ENCODE results near the gene MUC4. TPM values are rescaled to one million over a fixed set of nuclear protein-coding genes. Genes with fewer than 3 reads are reported as not detected.

Gene MUC4
- polyA plus RNA-seq, 3 donors: not detected

GRCh38 chr3:195823999-195824398 lies 12.3 kb upstream of the MUC4 start:
- no peaks in the 10 kb centered on the region for H4K20me1 ChIP-seq (ENCODE audit: insufficient read depth, low read length)
- H3K9me3 ChIP-seq (replicated peaks in 1 of 2; ENCODE audit: control insufficient read depth in 1 of 2, insufficient read depth in 1 of 2, low read length in 2 of 2): no peaks in the 10 kb centered on the region
- H3K27me3 Mint-ChIP-seq (ENCODE audit: low read depth in 3 of 3): peaks cover 6 to 8% (median 6%) of the 10 kb centered on the region in 3 donors
- 81% methylated on average over 11 of the region's 13 CpGs for WGBS (ENCODE audit: insufficient coverage)
- no peak overlapping the region for H3K4me2 ChIP-seq (replicated peaks; ENCODE audit: extremely low read depth, low read length, poor library complexity, severe bottlenecking)
- H3K9me3 Mint-ChIP-seq: peaks cover 0 to 2% (median 0%) of the 10 kb centered on the region in 7 donors
- no peak for TF ChIP-seq CTCF (IDR thresholded peaks at IDR 0.05)
- no peak overlapping the region for H3K4me3 ChIP-seq (replicated peaks in 1 of 3; ENCODE audit: low read depth in 2 of 3, low read length in 3 of 3)
- no peak overlapping the region for H2AFZ ChIP-seq (ENCODE audit: insufficient read depth, low read depth, low read length, poor library complexity, severe bottlenecking)
- H3K27ac ChIP-seq (ENCODE audit: low read depth in 1 of 2, low read length in 2 of 2): no peak overlapping the region
- no peak for DNase-seq
- no peaks in the 10 kb centered on the region for H3K27me3 ChIP-seq (ENCODE audit: control insufficient read depth in 2 of 2, insufficient read depth in 2 of 2, low read length in 2 of 2)
- H3K36me3 ChIP-seq (replicated peaks in 1 of 2; ENCODE audit: control insufficient read depth in 1 of 2, insufficient read depth in 2 of 2, low read length in 2 of 2): no peaks in the 10 kb centered on the region
- H3K4me3 Mint-ChIP-seq: no peak overlapping the region
- H3K4me1 Mint-ChIP-seq: no peaks in the 10 kb centered on the region
- H3K79me2 ChIP-seq (ENCODE audit: insufficient read depth, low read length): no peaks in the 10 kb centered on the region
- no peaks in the 10 kb centered on the region for H3K36me3 Mint-ChIP-seq
- intact Hi-C loops (cut with micrococcal nuclease): no loop called here
- no peak overlapping the region for H3K9ac ChIP-seq (ENCODE audit: insufficient read depth, low read length, poor library complexity, severe bottlenecking)
- H3K27ac Mint-ChIP-seq: no peak overlapping the region
- no peaks in the 10 kb centered on the region for H3K4me1 ChIP-seq (ENCODE audit: control insufficient read depth in 1 of 2, insufficient read depth in 2 of 2, low read length in 2 of 2)

- no peaks in the 10 kb centered on the region for H3K4me1 ChIP-seq (ENCODE audit: control insufficient read depth in 1 of 2, insufficient read depth in 2 of 2, low read length in 2 of 2)
These were observed 11.6 kb upstream of the MUC4 start for GRCh38 chr3:195823280-195823679.

More at GRCh38 chr3:195823280-195823679, 11.6 kb upstream of the MUC4 start:
- Histone ChIP-seq H3K79me2 (ENCODE audit: insufficient read depth, low read length) (no peaks in the 10 kb centered on the region), H3K9ac (ENCODE audit: insufficient read depth, low read length, poor library complexity, severe bottlenecking) (no peak overlapping the region), H3K4me3 (replicated peaks in 1 of 3; ENCODE audit: low read depth in 2 of 3, low read length in 3 of 3) (no peak overlapping the region), H3K27me3 (ENCODE audit: control insufficient read depth in 2 of 2, insufficient read depth in 2 of 2, low read length in 2 of 2) (no peaks in the 10 kb centered on the region), H3K36me3 (replicated peaks in 1 of 2; ENCODE audit: control insufficient read depth in 1 of 2, insufficient read depth in 2 of 2, low read length in 2 of 2) (no peaks in the 10 kb centered on the region), H3K27ac (ENCODE audit: low read depth in 1 of 2, low read length in 2 of 2) (no peak overlapping the region), H4K20me1 (ENCODE audit: insufficient read depth, low read length) (no peaks in the 10 kb centered on the region), H2AFZ (ENCODE audit: insufficient read depth, low read depth, low read length, poor library complexity, severe bottlenecking) (no peak overlapping the region), H3K4me2 (replicated peaks; ENCODE audit: extremely low read depth, low read length, poor library complexity, severe bottlenecking) (no peak overlapping the region), H3K9me3 (replicated peaks in 1 of 2; ENCODE audit: control insufficient read depth in 1 of 2, insufficient read depth in 1 of 2, low read length in 2 of 2) (no peaks in the 10 kb centered on the region)
- intact Hi-C loops (cut with micrococcal nuclease): no loop called here
- Mint-ChIP-seq H3K4me3 (no peak overlapping the region), H3K4me1 (no peaks in the 10 kb centered on the region), H3K27ac (no peak overlapping the region), H3K9me3 (peaks cover 0 to 2% (median 0%) of the 10 kb centered on the region in 7 donors), H3K27me3 (ENCODE audit: low read depth in 3 of 3) (peaks cover 6 to 8% (median 8%) of the 10 kb centered on the region in 3 donors), H3K36me3 (no peaks in the 10 kb centered on the region)
- 66% methylated on average over 7 of the region's 10 CpGs for WGBS (ENCODE audit: insufficient coverage)
- no peak for DNase-seq
- TF ChIP-seq CTCF (IDR thresholded peaks at IDR 0.05): no peak

Measured in CD14-positive monocyte (primary cell).